ENCODE measurements around the gene NCOA7. TPM values are rescaled to one million over a fixed set of nuclear protein-coding genes. Genes with fewer than 3 reads are reported as not detected.
A peak's percentile ranks its signal among the peaks of the same experiment; 100 is the strongest.

NCOA7 gene
- total RNA-seq, 2 experiments from 2014 or later, result 43.2 to 53.1 TPM

DNA sequence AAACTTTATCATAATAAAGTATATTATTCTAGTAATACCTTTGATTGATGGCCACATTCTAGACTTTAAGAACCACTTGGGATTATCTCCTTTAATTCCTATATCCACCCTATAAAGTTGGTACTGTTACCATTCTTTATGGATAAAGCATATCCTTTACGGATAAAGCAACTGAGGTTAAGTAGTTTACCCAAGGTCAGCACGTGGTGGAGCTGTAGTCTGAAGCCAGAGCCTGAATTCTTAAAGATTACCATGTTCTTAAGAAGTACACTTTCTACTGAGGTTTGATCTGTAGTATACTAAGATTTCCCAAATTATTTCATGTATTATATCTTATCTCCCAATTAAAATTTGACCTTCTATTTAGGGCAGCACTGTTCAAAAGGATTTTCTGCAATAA, 3.0 kb upstream of the NCOA7 start:
- no peaks in the 10 kb centered on the region for H3K27me3 Mint-ChIP-seq
- POLR2A ChIA-PET, result no interaction called here
- H3K36me3 Mint-ChIP-seq (ENCODE audit: low read depth), result peaks cover 15% of the 10 kb centered on the region
- H3K27ac Mint-ChIP-seq, result peak overlapping the region; percentile 54
- H3K4me1 Mint-ChIP-seq, result peaks cover 41% of the 10 kb centered on the region
- H3K4me3 Mint-ChIP-seq, result no peak overlapping the region
- H3K9me3 Mint-ChIP-seq, result no peaks in the 10 kb centered on the region
- DNase-seq, result no peak
- CTCF ChIA-PET, result interaction anchor here (0.8 kb wide), 1 partner anchor 208 kb away, joined by 3 read pairs; no protein-coding TSS in a partner anchor

DNA sequence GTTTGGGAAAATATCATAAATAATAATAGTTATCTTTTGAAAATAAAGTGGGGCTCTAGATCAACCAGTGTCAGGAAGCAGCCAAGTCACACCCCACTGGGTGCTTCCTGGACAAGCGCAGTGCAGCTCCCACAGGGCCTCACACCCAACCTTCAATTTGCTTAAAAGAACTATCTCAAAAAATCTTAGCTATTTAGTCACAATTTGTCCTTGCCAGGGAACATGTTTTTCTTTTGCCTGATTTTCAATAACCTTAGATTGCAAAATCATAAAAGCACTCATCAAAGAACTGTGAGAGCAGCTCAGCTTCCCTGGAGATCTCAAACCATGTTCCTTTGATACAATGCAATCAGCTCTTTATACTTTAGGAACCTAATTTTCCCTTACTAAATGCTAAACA, 1.6 kb upstream of the NCOA7 start:
- peak overlapping the region; percentile 100 for H3K27ac Mint-ChIP-seq
- ChIA-PET POLR2A (interaction anchor here (0.7 to 3.1 kb wide), 3 partner anchors 19 to 172 kb away, joined by 3 to 13 read pairs (median 5); no protein-coding TSS in a partner anchor), CTCF (interaction anchor here (2.9 to 3.7 kb wide), 4 partner anchors 8 to 169 kb away, joined by 12 to 50 read pairs (median 30); partner anchors contain the start of gene HINT3)
- no peaks in the 10 kb centered on the region for H3K27me3 Mint-ChIP-seq
- H3K36me3 Mint-ChIP-seq (ENCODE audit: low read depth), result peaks cover 21% of the 10 kb centered on the region
- no peaks in the 10 kb centered on the region for H3K9me3 Mint-ChIP-seq
- no peak for DNase-seq
- H3K4me3 Mint-ChIP-seq, result peak overlapping the region; percentile 90
- peaks cover 50% of the 10 kb centered on the region for H3K4me1 Mint-ChIP-seq

- peak overlapping the region; percentile 90 for H3K4me3 Mint-ChIP-seq
- H3K27me3 Mint-ChIP-seq, result no peaks in the 10 kb centered on the region
- no peaks in the 10 kb centered on the region for H3K9me3 Mint-ChIP-seq
- POLR2A ChIA-PET, result interaction anchor here (0.7 to 3.1 kb wide), 9 partner anchors 8 to 172 kb away, joined by 3 to 19 read pairs (median 5); no protein-coding TSS in a partner anchor
- peaks cover 21% of the 10 kb centered on the region for H3K36me3 Mint-ChIP-seq (ENCODE audit: low read depth)
- CTCF ChIA-PET, result interaction anchor here (0.9 to 3.7 kb wide), 15 partner anchors 9 to 488 kb away, joined by 3 to 50 read pairs (median 7); partner anchors contain the start of genes HDDC2 and HINT3
- peak; percentile 60 for DNase-seq
- H3K4me1 Mint-ChIP-seq, result peaks cover 49% of the 10 kb centered on the region
- peak overlapping the region; percentile 100 for H3K27ac Mint-ChIP-seq
Observed at GRCh38 chr6:125789576-125790357, 993 bp upstream of the NCOA7 start.

GRCh38 chr6:125791151-125791819, 525 bp downstream of the NCOA7 start:
- Mint-ChIP-seq H3K27me3 (no peaks in the 10 kb centered on the region), H3K36me3 (ENCODE audit: low read depth) (peaks cover 21% of the 10 kb centered on the region), H3K27ac (peak overlapping the region; percentile 83), H3K4me3 (peak overlapping the region; percentile 87), H3K9me3 (no peaks in the 10 kb centered on the region), H3K4me1 (peaks cover 53% of the 10 kb centered on the region)
- ChIA-PET CTCF (interaction anchor here (0.7 to 3.7 kb wide), 24 partner anchors 10 to 482 kb away, joined by 3 to 50 read pairs (median 6); partner anchors contain the start of gene HINT3), POLR2A (interaction anchor here (1.0 to 3.1 kb wide), 5 partner anchors 10 to 166 kb away, joined by 3 to 19 read pairs (median 7); no protein-coding TSS in a partner anchor)
- DNase-seq, result peak; percentile 60

DNA sequence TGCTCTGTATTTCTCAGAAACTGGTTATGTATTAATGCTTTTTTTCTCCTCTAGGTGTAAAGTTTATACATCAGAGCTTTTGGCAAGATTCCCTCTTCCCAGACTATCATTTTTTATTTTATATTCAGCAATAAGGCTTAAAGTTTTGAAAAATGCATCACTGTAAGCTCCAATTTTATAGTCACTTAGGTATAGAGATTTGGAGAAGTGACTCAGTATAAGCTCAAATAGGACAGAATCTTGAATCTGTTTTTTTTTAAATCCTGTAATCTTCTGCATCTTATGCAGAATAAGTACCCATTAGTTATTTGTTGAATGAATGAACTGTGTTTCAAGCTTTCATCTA, 1.0 kb downstream of the NCOA7 start:
- DNase-seq, result no peak
- Mint-ChIP-seq H3K36me3 (ENCODE audit: low read depth) (peaks cover 19% of the 10 kb centered on the region), H3K4me3 (peak overlapping the region; percentile 87), H3K9me3 (no peaks in the 10 kb centered on the region), H3K27ac (peak overlapping the region; percentile 83), H3K27me3 (no peaks in the 10 kb centered on the region), H3K4me1 (peaks cover 53% of the 10 kb centered on the region)
- POLR2A ChIA-PET, result interaction anchor here (0.5 to 3.1 kb wide), 2 partner anchors 127 to 194 kb away, joined by 3 to 13 read pairs; partner anchors contain the start of gene TRMT11
- CTCF ChIA-PET, result interaction anchor here (0.7 to 3.7 kb wide), 12 partner anchors 10 to 483 kb away, joined by 3 to 50 read pairs (median 4); partner anchors contain the start of gene HINT3

- Mint-ChIP-seq H3K4me1 (peaks cover 53% of the 10 kb centered on the region), H3K9me3 (no peaks in the 10 kb centered on the region), H3K27me3 (no peaks in the 10 kb centered on the region), H3K27ac (no peak overlapping the region), H3K36me3 (ENCODE audit: low read depth) (peaks cover 21% of the 10 kb centered on the region), H3K4me3 (peak overlapping the region; percentile 87)
- CTCF ChIA-PET, result interaction anchor here (0.7 to 3.7 kb wide), 10 partner anchors 9 to 483 kb away, joined by 3 to 50 read pairs (median 4); partner anchors contain the start of gene HINT3
- no peak for DNase-seq
- POLR2A ChIA-PET, result interaction anchor here (0.5 to 3.1 kb wide), 2 partner anchors 126 to 194 kb away, joined by 3 to 13 read pairs; partner anchors contain the start of gene TRMT11
Observed at GRCh38 chr6:125792172-125792571, 1.4 kb downstream of the NCOA7 start.

DNA sequence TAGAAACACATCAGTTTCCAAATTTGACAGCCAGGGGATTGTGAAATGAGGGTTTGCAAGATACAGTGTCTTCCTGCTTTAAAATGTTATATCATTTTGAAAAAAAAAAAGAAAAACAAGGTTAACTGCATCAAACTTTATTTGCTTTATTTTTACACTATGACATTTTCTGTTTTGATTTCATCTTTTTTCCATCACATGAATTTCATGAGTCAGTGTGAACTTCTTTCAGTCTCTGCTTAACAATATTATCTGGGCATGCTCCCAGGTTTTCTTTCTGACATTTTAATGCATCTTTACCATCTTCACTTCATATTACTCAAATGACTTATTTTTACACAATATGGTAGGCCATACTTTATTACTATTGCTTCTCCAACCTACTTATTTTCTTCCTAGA, 1.9 kb downstream of the NCOA7 start:
- H3K36me3 Mint-ChIP-seq (ENCODE audit: low read depth), result peaks cover 25% of the 10 kb centered on the region
- H3K27me3 Mint-ChIP-seq, result no peaks in the 10 kb centered on the region
- POLR2A ChIA-PET, result no interaction called here
- CTCF ChIA-PET, result interaction anchor here (1.1 to 1.2 kb wide), 3 partner anchors 9 to 160 kb away, joined by 3 to 8 read pairs (median 3); no protein-coding TSS in a partner anchor
- no peak overlapping the region for H3K27ac Mint-ChIP-seq
- peaks cover 57% of the 10 kb centered on the region for H3K4me1 Mint-ChIP-seq
- no peaks in the 10 kb centered on the region for H3K9me3 Mint-ChIP-seq
- no peak for DNase-seq
- H3K4me3 Mint-ChIP-seq, result peak overlapping the region; percentile 87

DNA sequence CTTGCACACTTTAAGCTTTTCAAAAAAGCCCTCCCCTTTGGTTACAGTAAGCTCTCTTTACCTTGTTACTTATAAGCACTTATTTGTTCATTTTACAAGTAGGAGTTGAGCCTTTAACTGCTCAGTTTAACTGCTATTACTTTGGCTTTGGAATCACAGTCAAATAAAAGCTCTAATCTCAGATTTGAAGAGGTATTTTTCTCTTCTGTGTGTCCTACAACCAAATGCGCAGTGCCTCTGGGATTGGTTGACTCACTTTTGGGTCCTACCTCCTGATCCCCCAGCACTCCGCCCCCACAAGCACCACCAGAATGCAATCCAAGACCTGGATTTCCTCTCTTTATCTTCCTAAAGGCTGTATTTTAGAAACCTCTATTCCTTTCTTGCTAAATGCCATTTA, 2.5 kb downstream of the NCOA7 start:
- Mint-ChIP-seq H3K4me3 (no peak overlapping the region), H3K9me3 (no peaks in the 10 kb centered on the region), H3K36me3 (ENCODE audit: low read depth) (peaks cover 24% of the 10 kb centered on the region), H3K27ac (no peak overlapping the region), H3K27me3 (no peaks in the 10 kb centered on the region), H3K4me1 (peaks cover 55% of the 10 kb centered on the region)
- ChIA-PET POLR2A (no interaction called here), CTCF (interaction anchor here (1.2 kb wide), 1 partner anchor 12 kb away, joined by 3 read pairs; no protein-coding TSS in a partner anchor)
- no peak for DNase-seq

- H3K9me3 Mint-ChIP-seq, result no peaks in the 10 kb centered on the region
- ChIA-PET CTCF (interaction anchor here (0.6 to 1.2 kb wide), 4 partner anchors 13 to 1310 kb away, joined by 3 to 5 read pairs (median 3); no protein-coding TSS in a partner anchor), POLR2A (no interaction called here)
- DNase-seq, result no peak
- H3K4me1 Mint-ChIP-seq, result peaks cover 52% of the 10 kb centered on the region
- peak overlapping the region; percentile 22 for H3K4me3 Mint-ChIP-seq
- H3K27me3 Mint-ChIP-seq, result no peaks in the 10 kb centered on the region
- no peak overlapping the region for H3K27ac Mint-ChIP-seq
- peaks cover 26% of the 10 kb centered on the region for H3K36me3 Mint-ChIP-seq (ENCODE audit: low read depth)
Observed at GRCh38 chr6:125793863-125794262, 3.1 kb downstream of the NCOA7 start.

GRCh38 chr6:125794342-125795137, 3.8 kb downstream of the NCOA7 start:
- Mint-ChIP-seq H3K4me3 (no peak overlapping the region), H3K27ac (no peak overlapping the region), H3K9me3 (no peaks in the 10 kb centered on the region), H3K36me3 (ENCODE audit: low read depth) (peaks cover 31% of the 10 kb centered on the region), H3K27me3 (no peaks in the 10 kb centered on the region), H3K4me1 (peaks cover 46% of the 10 kb centered on the region)
- no peak for DNase-seq
- ChIA-PET CTCF (interaction anchor here (0.6 to 1.3 kb wide), 4 partner anchors 13 to 1309 kb away, joined by 3 to 5 read pairs (median 3); no protein-coding TSS in a partner anchor), POLR2A (no interaction called here)

- H3K27ac Mint-ChIP-seq, result no peak overlapping the region
- DNase-seq, result no peak
- ChIA-PET CTCF (interaction anchor here (1.3 kb wide), 1 partner anchor 14 kb away, joined by 3 read pairs; no protein-coding TSS in a partner anchor), POLR2A (no interaction called here)
- H3K9me3 Mint-ChIP-seq, result no peaks in the 10 kb centered on the region
- H3K36me3 Mint-ChIP-seq (ENCODE audit: low read depth), result peaks cover 33% of the 10 kb centered on the region
- H3K4me3 Mint-ChIP-seq, result no peak overlapping the region
- peaks cover 40% of the 10 kb centered on the region for H3K4me1 Mint-ChIP-seq
- H3K27me3 Mint-ChIP-seq, result no peaks in the 10 kb centered on the region
Observed at GRCh38 chr6:125795301-125795700, 4.5 kb downstream of the NCOA7 start.
